ENCODE data around the gene ANGPT4.

Gene ANGPT4

GRCh38 chr20:934186-934840 lies 18.2 kb upstream of the ANGPT4 start:
- no peak for DNase-seq

- no peak for DNase-seq
Observed at GRCh38 chr20:933029-933428, 16.9 kb upstream of the ANGPT4 start.

- no peak for DNase-seq
Observed at GRCh38 chr20:931401-931800, 15.3 kb upstream of the ANGPT4 start.

- DNase-seq = no peak
Observed at GRCh38 chr20:926670-927069, 10.5 kb upstream of the ANGPT4 start.

- no peak for DNase-seq
Observed at GRCh38 chr20:925516-925915, 9.4 kb upstream of the ANGPT4 start.

GRCh38 chr20:924639-925038 lies 8.5 kb upstream of the ANGPT4 start:
- no peak for DNase-seq

GRCh38 chr20:922781-923180 lies 6.6 kb upstream of the ANGPT4 start:
- DNase-seq = no peak

GRCh38 chr20:921068-921467 lies 4.9 kb upstream of the ANGPT4 start:
- no peak for DNase-seq

GRCh38 chr20:920311-920710 lies 4.2 kb upstream of the ANGPT4 start:
- DNase-seq = no peak

GRCh38 chr20:919491-919916 lies 3.4 kb upstream of the ANGPT4 start:
- DNase-seq = no peak

GRCh38 chr20:917416-917815 lies 1.3 kb upstream of the ANGPT4 start:
- no peak for DNase-seq

- no peak for DNase-seq
Observed at GRCh38 chr20:916825-917224, 691 bp upstream of the ANGPT4 start.

- DNase-seq = no peak
Observed at GRCh38 chr20:914727-915498, 1.2 kb downstream of the ANGPT4 start.

GRCh38 chr20:913306-913849 lies 2.8 kb downstream of the ANGPT4 start:
- no peak for DNase-seq

GRCh38 chr20:911882-912600 lies 4.1 kb downstream of the ANGPT4 start:
- no peak for DNase-seq

- DNase-seq = no peak
Observed at GRCh38 chr20:910870-911770, 5.0 kb downstream of the ANGPT4 start.

GRCh38 chr20:910132-910869 lies 5.8 kb downstream of the ANGPT4 start:
- DNase-seq = no peak

- no peak for DNase-seq
Observed at GRCh38 chr20:909641-910040, 6.5 kb downstream of the ANGPT4 start.

GRCh38 chr20:906703-907270 lies 9.3 kb downstream of the ANGPT4 start:
- DNase-seq = no peak

GRCh38 chr20:906001-906520 lies 10.1 kb downstream of the ANGPT4 start:
- DNase-seq = no peak

GRCh38 chr20:905396-905961 lies 10.7 kb downstream of the ANGPT4 start:
- DNase-seq = no peak
